SU-DHL-6 (cell line): ENCODE results near the gene PRDM4.
A peak's percentile ranks its signal among the peaks of the same experiment; 100 is the strongest.

ENCODE experiments used
- H2AFZ ChIP-seq: fragments of 200-600 bp; sonication (generic); 2 replicates; pipeline ENCODE4 v1.6.1; 2014; ENCODE audit warnings: low read depth, mild to moderate bottlenecking, moderate library complexity, mixed read lengths, antibody characterized with exemption, low read length; ENCODE audit not compliant: severe bottlenecking
- H3F3A ChIP-seq: fragments of 200-600 bp; shearing (Covaris generic); 2 replicates; pipeline ENCODE4 v1.6.0; 2016; ENCODE audit warnings: antibody characterized with exemption, mild to moderate bottlenecking; ENCODE audit not compliant: insufficient read depth
- H3K27ac ChIP-seq: fragments of 200-600 bp; sonication (generic); 2 replicates; pipeline ENCODE4 v1.5.1; 2016; ENCODE audit warnings: low read depth, mild to moderate bottlenecking, low read length, moderate library complexity, mixed read lengths
- H3K27me3 ChIP-seq: fragments of 200-600 bp; sonication (generic), shearing (Covaris generic); 2 replicates; pipeline ENCODE4 v1.6.0; 2014; ENCODE audit warnings: mild to moderate bottlenecking, low read length
- H3K36me3 ChIP-seq: fragments of 200-600 bp; sonication (generic); 2 replicates; pipeline ENCODE4 v1.6.1; 2014; ENCODE audit warnings: mild to moderate bottlenecking, low read length, mixed read lengths
- H3K4me2 ChIP-seq: fragments of 300-600, 200-600 bp; shearing (Covaris generic), sonication (generic); 2 replicates; pipeline ENCODE4 v1.6.0; 2014; ENCODE audit warnings: low read length, low read depth, mild to moderate bottlenecking; ENCODE audit not compliant: poor library complexity, severe bottlenecking
- H3K4me3 ChIP-seq: fragments of 200-600 bp; sonication (generic); 2 replicates; pipeline ENCODE4 v1.5.1; 2014; ENCODE audit warnings: antibody characterized with exemption, low read length, mild to moderate bottlenecking, mixed read lengths; ENCODE audit not compliant: insufficient read depth, poor library complexity, severe bottlenecking
- H3K79me2 ChIP-seq: fragments of 200-600 bp; sonication (generic); 2 replicates; pipeline ENCODE4 v1.6.1; 2014; ENCODE audit warnings: mild to moderate bottlenecking, low read length, moderate library complexity; ENCODE audit not compliant: insufficient read depth
- H3K9ac ChIP-seq: fragments of 200-600 bp; sonication (generic); 2 replicates; pipeline ENCODE4 v1.7.0; 2014; ENCODE audit warnings: mild to moderate bottlenecking, low read length
- H3K9me2 ChIP-seq: fragments of 200-600 bp; sonication (generic); replicated peaks from 2 replicates; pipeline ENCODE4 v1.6.1; 2014; ENCODE audit warnings: low read length; ENCODE audit not compliant: insufficient read depth
- H3K9me3 ChIP-seq: fragments of 200-600 bp; sonication (generic); 2 replicates; pipeline ENCODE4 v1.6.1; 2014; ENCODE audit warnings: low read length, mixed read lengths; ENCODE audit not compliant: insufficient read depth
- H4K20me1 ChIP-seq: fragments of 200-600 bp; sonication (generic); 2 replicates; pipeline ENCODE4 v1.6.1; 2014; ENCODE audit warnings: low read depth, mild to moderate bottlenecking, antibody characterized with exemption, low read length, moderate library complexity, mixed read lengths
- EZH2phosphoT487 ChIP-seq: fragments of 200-600 bp; sonication (generic), shearing (Covaris generic); conservative IDR thresholded peaks from 2 replicates; pipeline ENCODE4 v1.6.1; 2018; ENCODE audit warnings: mild to moderate bottlenecking, antibody characterized with exemption, low read length, moderate library complexity, mixed read lengths
- TF ChIP-seq, protein P1 (sequence below): fragments of 200-600 bp; sonication (generic); IDR thresholded peaks from one replicate; pipeline ENCODE4 v1.5.1; 2017; ENCODE audit warnings: antibody characterized with exemption, mild to moderate bottlenecking, low read length, moderate library complexity; ENCODE audit not compliant: insufficient read depth, poor library complexity, severe bottlenecking

Gene PRDM4, protein sequence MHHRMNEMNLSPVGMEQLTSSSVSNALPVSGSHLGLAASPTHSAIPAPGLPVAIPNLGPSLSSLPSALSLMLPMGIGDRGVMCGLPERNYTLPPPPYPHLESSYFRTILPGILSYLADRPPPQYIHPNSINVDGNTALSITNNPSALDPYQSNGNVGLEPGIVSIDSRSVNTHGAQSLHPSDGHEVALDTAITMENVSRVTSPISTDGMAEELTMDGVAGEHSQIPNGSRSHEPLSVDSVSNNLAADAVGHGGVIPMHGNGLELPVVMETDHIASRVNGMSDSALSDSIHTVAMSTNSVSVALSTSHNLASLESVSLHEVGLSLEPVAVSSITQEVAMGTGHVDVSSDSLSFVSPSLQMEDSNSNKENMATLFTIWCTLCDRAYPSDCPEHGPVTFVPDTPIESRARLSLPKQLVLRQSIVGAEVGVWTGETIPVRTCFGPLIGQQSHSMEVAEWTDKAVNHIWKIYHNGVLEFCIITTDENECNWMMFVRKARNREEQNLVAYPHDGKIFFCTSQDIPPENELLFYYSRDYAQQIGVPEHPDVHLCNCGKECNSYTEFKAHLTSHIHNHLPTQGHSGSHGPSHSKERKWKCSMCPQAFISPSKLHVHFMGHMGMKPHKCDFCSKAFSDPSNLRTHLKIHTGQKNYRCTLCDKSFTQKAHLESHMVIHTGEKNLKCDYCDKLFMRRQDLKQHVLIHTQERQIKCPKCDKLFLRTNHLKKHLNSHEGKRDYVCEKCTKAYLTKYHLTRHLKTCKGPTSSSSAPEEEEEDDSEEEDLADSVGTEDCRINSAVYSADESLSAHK

DNA sequence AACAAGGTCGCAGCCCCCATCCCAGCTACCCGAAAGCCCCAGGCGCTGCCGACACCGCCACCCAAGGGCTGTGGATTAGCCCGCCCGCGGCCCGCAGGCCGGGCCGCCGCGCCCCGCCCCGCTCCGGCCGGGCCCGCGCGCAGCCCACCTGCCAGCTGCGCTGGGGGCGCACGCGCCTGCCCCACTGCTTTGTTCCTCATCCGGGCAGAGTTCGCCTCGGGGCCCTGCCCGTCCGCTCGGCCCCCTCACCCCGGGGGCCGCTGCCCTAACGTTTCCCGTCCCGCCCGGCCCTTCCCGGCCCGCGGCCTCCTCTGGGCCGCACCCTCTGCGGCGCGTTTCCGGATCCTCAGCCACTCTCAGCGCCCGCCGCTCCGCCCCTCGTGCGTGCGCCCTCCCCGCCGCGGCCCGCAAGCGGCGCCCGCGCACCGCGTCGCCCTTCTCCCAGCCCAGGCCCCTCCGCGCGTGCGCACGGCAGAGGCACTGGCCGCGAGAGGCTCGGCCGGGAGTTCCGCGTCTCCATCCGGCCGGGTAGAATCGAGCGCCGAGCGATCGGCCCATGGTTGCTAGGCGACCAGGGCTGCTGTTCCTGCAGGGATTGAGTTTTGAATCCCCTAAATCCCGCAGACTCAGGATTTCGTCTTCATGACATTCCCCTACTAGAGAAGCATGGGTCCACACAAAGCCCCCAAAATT lies at the start of gene PRDM4:
TSS of gene PRDM4 (minus strand) at position 329 of the 693 bp plus-strand sequence. CDS start 622 bp downstream, outside the sequence.
- H3K36me3 ChIP-seq = peaks cover 15% of the 10 kb centered on the region; the same call in 1 of the 2 replicates
- peaks cover 9% of the 10 kb centered on the region; the same call in 1 of the 2 replicates for H3F3A ChIP-seq
- H3K27ac ChIP-seq = peak within 1 kb of the TSS; percentile 6
- no peaks in the 10 kb centered on the region for H3K27me3 ChIP-seq
- H3K9me2 ChIP-seq = no peaks in the 10 kb centered on the region
- peaks cover 40% of the 10 kb centered on the region for H3K79me2 ChIP-seq
- H3K9me3 ChIP-seq = no peaks in the 10 kb centered on the region
- peak within 1 kb of the TSS; percentile 85 for H3K4me2 ChIP-seq
- peak within 1 kb of the TSS; percentile 82 for H3K9ac ChIP-seq
- TF ChIP-seq, protein P1, sequence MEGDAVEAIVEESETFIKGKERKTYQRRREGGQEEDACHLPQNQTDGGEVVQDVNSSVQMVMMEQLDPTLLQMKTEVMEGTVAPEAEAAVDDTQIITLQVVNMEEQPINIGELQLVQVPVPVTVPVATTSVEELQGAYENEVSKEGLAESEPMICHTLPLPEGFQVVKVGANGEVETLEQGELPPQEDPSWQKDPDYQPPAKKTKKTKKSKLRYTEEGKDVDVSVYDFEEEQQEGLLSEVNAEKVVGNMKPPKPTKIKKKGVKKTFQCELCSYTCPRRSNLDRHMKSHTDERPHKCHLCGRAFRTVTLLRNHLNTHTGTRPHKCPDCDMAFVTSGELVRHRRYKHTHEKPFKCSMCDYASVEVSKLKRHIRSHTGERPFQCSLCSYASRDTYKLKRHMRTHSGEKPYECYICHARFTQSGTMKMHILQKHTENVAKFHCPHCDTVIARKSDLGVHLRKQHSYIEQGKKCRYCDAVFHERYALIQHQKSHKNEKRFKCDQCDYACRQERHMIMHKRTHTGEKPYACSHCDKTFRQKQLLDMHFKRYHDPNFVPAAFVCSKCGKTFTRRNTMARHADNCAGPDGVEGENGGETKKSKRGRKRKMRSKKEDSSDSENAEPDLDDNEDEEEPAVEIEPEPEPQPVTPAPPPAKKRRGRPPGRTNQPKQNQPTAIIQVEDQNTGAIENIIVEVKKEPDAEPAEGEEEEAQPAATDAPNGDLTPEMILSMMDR = no peak
- no peak for TF ChIP-seq EZH2phosphoT487
- peak within 1 kb of the TSS; percentile 69 for H3K4me3 ChIP-seq
- H4K20me1 ChIP-seq = no peaks in the 10 kb centered on the region
- peak within 1 kb of the TSS; percentile 97 for H2AFZ ChIP-seq

DNA sequence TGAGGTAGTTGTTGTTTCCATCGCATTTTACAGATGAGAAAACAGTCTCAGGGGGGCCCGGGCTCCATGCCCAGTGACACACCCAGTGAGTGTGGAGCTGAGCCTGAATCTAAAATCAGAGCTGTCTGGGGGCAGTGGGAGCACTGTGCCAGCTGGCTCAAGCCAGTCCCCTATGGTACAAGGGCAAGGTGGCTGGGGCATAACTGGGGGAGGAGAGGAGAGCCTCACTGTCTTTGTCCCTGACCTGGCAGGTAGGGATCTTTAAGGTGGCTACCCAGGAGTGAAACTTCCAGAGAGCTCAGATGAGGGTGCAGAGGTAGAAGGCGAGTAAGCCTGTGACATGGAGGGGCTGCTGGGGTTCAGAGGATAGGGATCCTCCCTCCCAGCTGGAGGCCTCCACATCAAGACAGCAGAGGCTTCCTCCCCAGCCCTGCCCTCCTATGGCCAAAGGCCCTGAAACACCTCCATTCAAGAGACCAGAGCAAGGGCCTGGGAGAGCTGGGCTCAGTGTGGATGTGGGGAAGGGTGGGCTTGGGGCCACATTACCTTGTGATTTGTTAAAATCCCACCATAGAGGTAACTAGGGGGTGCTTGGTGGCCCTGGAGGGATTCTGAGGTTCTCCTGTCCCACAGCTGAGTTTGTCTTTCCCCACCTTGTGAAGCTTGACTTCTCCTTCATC lies 46.7 kb upstream of the PRDM4 start:
- Histone ChIP-seq H3K27me3 (no peaks in the 10 kb centered on the region), H2AFZ (no peak overlapping the region), H3K36me3 (no peaks in the 10 kb centered on the region), H3K4me2 (no peak overlapping the region), H3F3A (no peaks in the 10 kb centered on the region), H3K9me2 (no peaks in the 10 kb centered on the region), H3K4me3 (no peak overlapping the region), H4K20me1 (no peaks in the 10 kb centered on the region), H3K9ac (no peak overlapping the region), H3K9me3 (no peaks in the 10 kb centered on the region), H3K79me2 (no peaks in the 10 kb centered on the region), H3K27ac (no peak overlapping the region)
- no peak for TF ChIP-seq EZH2phosphoT487
- TF ChIP-seq, protein P1 = no peak

DNA sequence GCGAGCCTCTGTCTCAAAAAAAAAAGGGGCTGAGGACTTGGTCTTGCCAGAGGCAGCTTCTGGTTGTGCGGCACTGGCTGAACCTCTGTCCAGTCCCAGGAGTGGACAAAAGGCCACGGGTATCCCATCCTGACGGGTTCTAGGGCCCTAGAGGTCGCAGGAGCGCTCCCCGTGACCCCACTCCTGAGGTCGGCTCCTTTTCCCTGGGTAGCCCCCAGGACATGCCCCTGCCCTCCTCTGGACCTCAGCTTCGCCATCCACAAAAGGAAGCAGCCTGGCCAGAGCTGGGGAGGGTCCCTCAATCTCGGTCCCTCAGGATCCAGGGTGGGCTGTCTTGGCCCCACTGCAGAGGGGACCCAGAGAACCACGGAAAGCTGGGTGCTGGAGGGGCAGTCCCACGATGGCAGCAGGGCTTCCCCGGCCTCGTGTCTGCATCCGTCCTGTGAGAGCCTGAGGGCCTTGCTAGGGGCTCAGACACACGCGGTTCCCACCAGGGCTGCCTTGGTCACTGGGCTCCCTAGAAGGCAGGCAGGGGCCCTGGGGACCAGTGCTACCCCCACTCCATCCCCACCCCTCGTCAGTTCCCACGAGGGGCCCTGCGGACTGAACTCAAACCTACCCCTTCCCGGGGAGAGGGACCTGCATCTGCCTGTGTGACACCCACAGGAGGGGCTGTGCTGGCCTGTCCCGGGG lies 44.7 kb upstream of the PRDM4 start:
- TF ChIP-seq EZH2phosphoT487 = no peak
- TF ChIP-seq, protein P1 = no peak
- H3K27ac ChIP-seq = no peak overlapping the region
- no peak overlapping the region for H2AFZ ChIP-seq
- H3K4me3 ChIP-seq = no peak overlapping the region
- H3K9me3 ChIP-seq = no peaks in the 10 kb centered on the region
- H3K9ac ChIP-seq = no peak overlapping the region
- H3K9me2 ChIP-seq = no peaks in the 10 kb centered on the region
- H3K36me3 ChIP-seq = no peaks in the 10 kb centered on the region
- H4K20me1 ChIP-seq = no peaks in the 10 kb centered on the region
- no peaks in the 10 kb centered on the region for H3F3A ChIP-seq
- no peak overlapping the region for H3K4me2 ChIP-seq
- no peaks in the 10 kb centered on the region for H3K79me2 ChIP-seq
- no peaks in the 10 kb centered on the region for H3K27me3 ChIP-seq
